Measurements from ENCODE around the gene KLHL29. TPM values are rescaled to one million over a fixed set of nuclear protein-coding genes. Genes with fewer than 3 reads are reported as not detected.

The KLHL29 gene
- total and polyA plus RNA-seq, 4 donors = 0.29 to 2.3 (median 0.68) TPM

DNA sequence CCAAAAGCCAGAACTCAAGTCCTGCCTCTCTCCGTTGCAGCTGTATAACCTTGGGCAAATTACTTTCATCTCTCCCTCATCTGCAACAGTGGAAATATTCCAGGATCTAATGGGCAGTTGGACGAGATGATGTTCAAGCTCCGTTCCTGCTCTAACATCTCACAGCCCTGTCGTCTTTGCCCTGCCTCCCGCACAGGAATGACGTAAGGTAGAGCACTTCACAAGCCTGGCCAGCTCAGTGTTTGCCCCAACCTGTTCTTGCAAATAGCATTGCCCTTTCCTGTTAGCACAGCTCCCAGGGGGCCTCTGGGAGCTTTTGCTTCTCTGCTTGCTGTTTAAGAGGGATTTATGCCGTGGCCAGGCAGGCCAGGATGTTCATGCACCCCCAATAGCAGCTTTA, 107.9 kb downstream of the KLHL29 start:
- no peak for DNase-seq (ENCODE audit: low spot score)
- H3K9ac ChIP-seq (ENCODE audit: low read depth in 1 of 2, low read length in 2 of 2) = no peak overlapping the region
- no peaks in the 10 kb centered on the region for H3K4me1 ChIP-seq (ENCODE audit: control insufficient read depth in 4 of 4, insufficient read depth in 4 of 4, low read length in 3 of 4)
- no peaks in the 10 kb centered on the region for H3K9me3 ChIP-seq (ENCODE audit: control insufficient read depth in 4 of 4, low read length in 3 of 4)
- TF ChIP-seq HNF4G (IDR thresholded peaks at IDR 0.05) (no peak), EGR1 (IDR thresholded peaks at IDR 0.05; ENCODE audit: low read depth in 2 of 2) (no peak)
- TF ChIP-seq, protein P1, sequence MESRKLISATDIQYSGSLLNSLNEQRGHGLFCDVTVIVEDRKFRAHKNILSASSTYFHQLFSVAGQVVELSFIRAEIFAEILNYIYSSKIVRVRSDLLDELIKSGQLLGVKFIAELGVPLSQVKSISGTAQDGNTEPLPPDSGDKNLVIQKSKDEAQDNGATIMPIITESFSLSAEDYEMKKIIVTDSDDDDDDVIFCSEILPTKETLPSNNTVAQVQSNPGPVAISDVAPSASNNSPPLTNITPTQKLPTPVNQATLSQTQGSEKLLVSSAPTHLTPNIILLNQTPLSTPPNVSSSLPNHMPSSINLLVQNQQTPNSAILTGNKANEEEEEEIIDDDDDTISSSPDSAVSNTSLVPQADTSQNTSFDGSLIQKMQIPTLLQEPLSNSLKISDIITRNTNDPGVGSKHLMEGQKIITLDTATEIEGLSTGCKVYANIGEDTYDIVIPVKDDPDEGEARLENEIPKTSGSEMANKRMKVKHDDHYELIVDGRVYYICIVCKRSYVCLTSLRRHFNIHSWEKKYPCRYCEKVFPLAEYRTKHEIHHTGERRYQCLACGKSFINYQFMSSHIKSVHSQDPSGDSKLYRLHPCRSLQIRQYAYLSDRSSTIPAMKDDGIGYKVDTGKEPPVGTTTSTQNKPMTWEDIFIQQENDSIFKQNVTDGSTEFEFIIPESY (IDR thresholded peaks at IDR 0.05) = no peak
- no peaks in the 10 kb centered on the region for H3K36me3 ChIP-seq (ENCODE audit: control insufficient read depth in 4 of 4, insufficient read depth in 3 of 4, low read depth in 1 of 4, low read length in 3 of 4)
- H3K4me3 ChIP-seq (ENCODE audit: low read depth in 1 of 3, low read length in 3 of 3) = no peak overlapping the region
- WGBS = 75% methylated on average over 7 of the region's 7 CpGs
- no peak overlapping the region for H3K27ac ChIP-seq (ENCODE audit: low read depth in 1 of 2, low read length in 2 of 2)
- no peaks in the 10 kb centered on the region for H3K27me3 ChIP-seq (ENCODE audit: control insufficient read depth in 4 of 4, insufficient read depth in 4 of 4, low read length in 3 of 4)

DNA sequence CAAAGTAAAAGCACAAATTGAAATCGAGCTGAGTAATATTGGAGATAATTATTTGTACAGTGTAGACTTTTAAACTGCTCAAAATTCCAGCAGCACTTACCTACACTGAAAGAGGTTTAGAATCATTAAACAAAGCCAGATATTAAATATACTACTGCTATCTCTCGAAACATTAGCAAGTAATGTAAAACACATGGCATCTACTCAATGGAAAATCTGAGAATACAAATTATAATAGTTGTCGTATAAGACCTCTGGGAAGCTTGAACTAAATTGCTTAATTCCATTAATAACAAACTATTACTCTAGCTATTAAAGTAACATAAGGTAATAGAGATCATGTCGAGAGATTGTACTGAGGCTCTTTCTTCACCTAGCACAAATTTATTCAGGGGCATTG, 108.9 kb downstream of the KLHL29 start:
- TF ChIP-seq HNF4A (conservative IDR thresholded peaks at IDR 0.05) (no peak), FOXA1 (IDR thresholded peaks at IDR 0.05) (no peak)
- TF ChIP-seq, protein P2, sequence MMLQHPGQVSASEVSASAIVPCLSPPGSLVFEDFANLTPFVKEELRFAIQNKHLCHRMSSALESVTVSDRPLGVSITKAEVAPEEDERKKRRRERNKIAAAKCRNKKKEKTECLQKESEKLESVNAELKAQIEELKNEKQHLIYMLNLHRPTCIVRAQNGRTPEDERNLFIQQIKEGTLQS (IDR thresholded peaks at IDR 0.05) = no peak

DNA sequence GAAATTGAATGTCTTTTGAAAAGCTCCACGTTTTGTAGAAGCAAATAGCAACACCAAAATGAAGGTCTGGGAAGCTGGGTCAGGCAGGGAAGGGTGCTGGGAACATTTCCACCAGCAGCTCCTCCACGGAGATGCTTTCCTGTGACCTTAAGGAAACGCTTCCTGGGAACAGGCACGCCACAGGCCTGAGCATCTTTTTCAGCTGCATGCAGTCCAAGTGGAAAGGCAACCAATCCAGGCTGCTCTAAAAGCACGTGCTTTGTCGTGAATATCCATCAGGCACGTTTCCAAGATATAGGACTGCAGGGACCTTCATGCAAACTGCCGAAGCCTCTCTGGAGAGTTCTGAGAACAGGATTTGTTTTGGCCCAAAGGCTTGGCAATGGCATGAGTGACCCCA, 109.3 kb downstream of the KLHL29 start:
- TF ChIP-seq FOXA2 (IDR thresholded peaks at IDR 0.05) (no peak), HNF4A (conservative IDR thresholded peaks at IDR 0.05) (no peak), GABPA (IDR thresholded peaks at IDR 0.05 in 1 of 2, conservative IDR thresholded peaks at IDR 0.05 in 1 of 2) (no peak), YY1 (IDR thresholded peaks at IDR 0.05) (no peak), EGR1 (IDR thresholded peaks at IDR 0.05; ENCODE audit: low read depth in 2 of 2) (no peak), TAF1 (conservative IDR thresholded peaks at IDR 0.05) (no peak), JUND (IDR thresholded peaks at IDR 0.05) (no peak), HNF4G (IDR thresholded peaks at IDR 0.05) (no peak), RXRA (IDR thresholded peaks at IDR 0.05) (no peak), SP1 (IDR thresholded peaks at IDR 0.05) (no peak), NR2F2 (IDR thresholded peaks at IDR 0.05) (no peak), RAD21 (IDR thresholded peaks at IDR 0.05) (no peak), FOXA1 (IDR thresholded peaks at IDR 0.05) (no peak)
- TF ChIP-seq, protein P3, sequence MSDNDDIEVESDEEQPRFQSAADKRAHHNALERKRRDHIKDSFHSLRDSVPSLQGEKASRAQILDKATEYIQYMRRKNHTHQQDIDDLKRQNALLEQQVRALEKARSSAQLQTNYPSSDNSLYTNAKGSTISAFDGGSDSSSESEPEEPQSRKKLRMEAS (IDR thresholded peaks at IDR 0.05) = no peak
- TF ChIP-seq, protein P1 (IDR thresholded peaks at IDR 0.05) = no peak
- TF ChIP-seq, protein P4, sequence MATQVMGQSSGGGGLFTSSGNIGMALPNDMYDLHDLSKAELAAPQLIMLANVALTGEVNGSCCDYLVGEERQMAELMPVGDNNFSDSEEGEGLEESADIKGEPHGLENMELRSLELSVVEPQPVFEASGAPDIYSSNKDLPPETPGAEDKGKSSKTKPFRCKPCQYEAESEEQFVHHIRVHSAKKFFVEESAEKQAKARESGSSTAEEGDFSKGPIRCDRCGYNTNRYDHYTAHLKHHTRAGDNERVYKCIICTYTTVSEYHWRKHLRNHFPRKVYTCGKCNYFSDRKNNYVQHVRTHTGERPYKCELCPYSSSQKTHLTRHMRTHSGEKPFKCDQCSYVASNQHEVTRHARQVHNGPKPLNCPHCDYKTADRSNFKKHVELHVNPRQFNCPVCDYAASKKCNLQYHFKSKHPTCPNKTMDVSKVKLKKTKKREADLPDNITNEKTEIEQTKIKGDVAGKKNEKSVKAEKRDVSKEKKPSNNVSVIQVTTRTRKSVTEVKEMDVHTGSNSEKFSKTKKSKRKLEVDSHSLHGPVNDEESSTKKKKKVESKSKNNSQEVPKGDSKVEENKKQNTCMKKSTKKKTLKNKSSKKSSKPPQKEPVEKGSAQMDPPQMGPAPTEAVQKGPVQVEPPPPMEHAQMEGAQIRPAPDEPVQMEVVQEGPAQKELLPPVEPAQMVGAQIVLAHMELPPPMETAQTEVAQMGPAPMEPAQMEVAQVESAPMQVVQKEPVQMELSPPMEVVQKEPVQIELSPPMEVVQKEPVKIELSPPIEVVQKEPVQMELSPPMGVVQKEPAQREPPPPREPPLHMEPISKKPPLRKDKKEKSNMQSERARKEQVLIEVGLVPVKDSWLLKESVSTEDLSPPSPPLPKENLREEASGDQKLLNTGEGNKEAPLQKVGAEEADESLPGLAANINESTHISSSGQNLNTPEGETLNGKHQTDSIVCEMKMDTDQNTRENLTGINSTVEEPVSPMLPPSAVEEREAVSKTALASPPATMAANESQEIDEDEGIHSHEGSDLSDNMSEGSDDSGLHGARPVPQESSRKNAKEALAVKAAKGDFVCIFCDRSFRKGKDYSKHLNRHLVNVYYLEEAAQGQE (IDR thresholded peaks at IDR 0.05) = no peak
- TF ChIP-seq, protein P2 (IDR thresholded peaks at IDR 0.05) = no peak
- TF ChIP-seq, protein P5, sequence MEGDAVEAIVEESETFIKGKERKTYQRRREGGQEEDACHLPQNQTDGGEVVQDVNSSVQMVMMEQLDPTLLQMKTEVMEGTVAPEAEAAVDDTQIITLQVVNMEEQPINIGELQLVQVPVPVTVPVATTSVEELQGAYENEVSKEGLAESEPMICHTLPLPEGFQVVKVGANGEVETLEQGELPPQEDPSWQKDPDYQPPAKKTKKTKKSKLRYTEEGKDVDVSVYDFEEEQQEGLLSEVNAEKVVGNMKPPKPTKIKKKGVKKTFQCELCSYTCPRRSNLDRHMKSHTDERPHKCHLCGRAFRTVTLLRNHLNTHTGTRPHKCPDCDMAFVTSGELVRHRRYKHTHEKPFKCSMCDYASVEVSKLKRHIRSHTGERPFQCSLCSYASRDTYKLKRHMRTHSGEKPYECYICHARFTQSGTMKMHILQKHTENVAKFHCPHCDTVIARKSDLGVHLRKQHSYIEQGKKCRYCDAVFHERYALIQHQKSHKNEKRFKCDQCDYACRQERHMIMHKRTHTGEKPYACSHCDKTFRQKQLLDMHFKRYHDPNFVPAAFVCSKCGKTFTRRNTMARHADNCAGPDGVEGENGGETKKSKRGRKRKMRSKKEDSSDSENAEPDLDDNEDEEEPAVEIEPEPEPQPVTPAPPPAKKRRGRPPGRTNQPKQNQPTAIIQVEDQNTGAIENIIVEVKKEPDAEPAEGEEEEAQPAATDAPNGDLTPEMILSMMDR (IDR thresholded peaks at IDR 0.05; ENCODE audit: low read depth, low read length, missing input control) = no peak
- Histone ChIP-seq H3K9ac (ENCODE audit: low read depth in 1 of 2, low read length in 2 of 2) (no peak overlapping the region), H3K9me3 (ENCODE audit: control insufficient read depth in 4 of 4, low read length in 3 of 4) (no peaks in the 10 kb centered on the region), H3K4me3 (ENCODE audit: low read depth in 1 of 3, low read length in 3 of 3) (no peak overlapping the region), H3K36me3 (ENCODE audit: control insufficient read depth in 4 of 4, insufficient read depth in 3 of 4, low read depth in 1 of 4, low read length in 3 of 4) (no peaks in the 10 kb centered on the region), H3K27ac (ENCODE audit: low read depth in 1 of 2, low read length in 2 of 2) (no peak overlapping the region), H3K4me1 (ENCODE audit: control insufficient read depth in 4 of 4, insufficient read depth in 4 of 4, low read length in 3 of 4) (no peaks in the 10 kb centered on the region), H3K27me3 (ENCODE audit: control insufficient read depth in 4 of 4, insufficient read depth in 4 of 4, low read length in 3 of 4) (no peaks in the 10 kb centered on the region)
- DNase-seq (ENCODE audit: low spot score) = no peak
- 74% methylated on average over 8 of the region's 8 CpGs for WGBS

More for the DNA sequence above, 108.9 kb downstream of the KLHL29 start:
- Histone ChIP-seq H3K36me3 (ENCODE audit: control insufficient read depth in 4 of 4, insufficient read depth in 3 of 4, low read depth in 1 of 4, low read length in 3 of 4) (no peaks in the 10 kb centered on the region), H3K4me1 (ENCODE audit: control insufficient read depth in 4 of 4, insufficient read depth in 4 of 4, low read length in 3 of 4) (no peaks in the 10 kb centered on the region), H3K9ac (ENCODE audit: low read depth in 1 of 2, low read length in 2 of 2) (no peak overlapping the region), H3K27ac (ENCODE audit: low read depth in 1 of 2, low read length in 2 of 2) (no peak overlapping the region), H3K27me3 (ENCODE audit: control insufficient read depth in 4 of 4, insufficient read depth in 4 of 4, low read length in 3 of 4) (no peaks in the 10 kb centered on the region), H3K9me3 (ENCODE audit: control insufficient read depth in 4 of 4, low read length in 3 of 4) (no peaks in the 10 kb centered on the region), H3K4me3 (ENCODE audit: low read depth in 1 of 3, low read length in 3 of 3) (no peak overlapping the region)
- DNase-seq (ENCODE audit: low spot score) = no peak
- WGBS = 94% methylated on average over 4 of the region's 4 CpGs

All from liver (tissue), 9 donors.